K562 (cell line): Measurements from ENCODE around the gene CHAT. TPM values are rescaled to one million over a fixed set of nuclear protein-coding genes. Genes with fewer than 3 reads are reported as not detected.

Experiments used
- ATAC-seq: fragments of 200-7000 bp; cut with Tn5 transposase; 3 replicates; pipeline ENCODE4 v1.9.1; 2020; ENCODE audit warnings: moderate library complexity
- BruUV-seq: library from RNA; stranded (reverse); fragments of 400-500 nt; replicated peaks from 2 replicates; lab custom pipeline; 2021; lab: Mats Ljungman, UMichigan
- CTCF ChIA-PET: fragments of 300-600 bp; formaldehyde crosslinking; extraction: SDS; loops from one replicate; lab custom pipeline; 2021; ENCODE audit warnings: low intra/inter-chr PET ratio; lab: Yijun Ruan, JAX
- POLR2A ChIA-PET: fragments of 300-600, 350-650 bp; sonication (Branson Sonifier 250); formaldehyde crosslinking; extraction: SDS; loops from one replicate; lab custom pipeline; 2021; ENCODE audit warnings: antibody characterized with exemption, inconsistent platforms; lab: Yijun Ruan, JAX
- DNase-seq, 4 experiments: peaks; one replicate each; pipeline versions ENCODE4 v3.0.0 to v3.0.0-alpha.2; 2011 to 2018; ENCODE audit warnings: low spot score in 3 of 4, mixed read lengths in 3 of 4; ENCODE audit errors: extremely low read depth in 1 of 4
- FAIRE-seq: peaks from 2 replicates; lab custom pipeline; 2011; peaks lifted over from hg19 to GRCh38; lab: Jason Lieb, UNC
- H2AFZ ChIP-seq: 2 replicates; pipeline ENCODE4 v1.6.0; 2011; ENCODE audit warnings: low read depth, low read length, control low read depth, inconsistent platforms
- H3K27ac ChIP-seq: fragments of 200-600 bp; 3 replicates; pipeline ENCODE4 v1.8.0; 2011; ENCODE audit warnings: low read depth, mild to moderate bottlenecking, control low read depth, inconsistent platforms, low read length, moderate library complexity, mixed read lengths; ENCODE audit errors: extremely low read depth
- H3K27me3 ChIP-seq, 2 experiments: fragments of 300-600 bp in 1 of 2; 2 replicates in 1 of 2; 3 replicates in 1 of 2; pipeline versions ENCODE4 v1.6.0 to v1.8.0; 2011; ENCODE audit warnings: inconsistent platforms in 2 of 2, low read length in 2 of 2, mild to moderate bottlenecking in 1 of 2, mixed read lengths in 1 of 2, moderate library complexity in 1 of 2; ENCODE audit not compliant: control insufficient read depth in 2 of 2, insufficient read depth in 2 of 2
- H3K36me3 ChIP-seq: fragments of 300-600 bp; 3 replicates; pipeline ENCODE4 v1.8.0; 2011; ENCODE audit warnings: mild to moderate bottlenecking, low read length, inconsistent platforms; ENCODE audit not compliant: control insufficient read depth, insufficient read depth
- H3K4me1 ChIP-seq, 2 experiments: fragments of 200-600 bp in 1 of 2; replicated peaks in 1 of 2; 2 replicates in 1 of 2; 3 replicates in 1 of 2; pipeline versions ENCODE4 v1.5.1 to v1.8.0; 2011; ENCODE audit warnings: inconsistent platforms in 2 of 2, low read length in 2 of 2, mild to moderate bottlenecking in 1 of 2, mixed read lengths in 1 of 2, moderate library complexity in 1 of 2; ENCODE audit not compliant: control insufficient read depth in 2 of 2, insufficient read depth in 2 of 2
- H3K4me2 ChIP-seq: 2 replicates; pipeline ENCODE4 v1.6.1; 2011; ENCODE audit warnings: low read length, control low read depth, inconsistent platforms, mixed read lengths; ENCODE audit not compliant: insufficient read depth
- H3K4me3 ChIP-seq: fragments of 200-600 bp; sonication (generic), shearing (Covaris generic); 2 replicates; pipeline ENCODE4 v1.5.1; 2016; ENCODE audit warnings: control low read depth, inconsistent platforms
- H3K79me2 ChIP-seq: fragments of 200-600 bp; 3 replicates; pipeline ENCODE4 v1.8.0; 2011; ENCODE audit warnings: low read length, inconsistent platforms; ENCODE audit not compliant: control insufficient read depth, insufficient read depth
- H3K9ac ChIP-seq, 2 experiments: 2 replicates each; pipeline versions ENCODE4 v1.6.0 to v1.6.1; 2011; ENCODE audit warnings: low read depth in 2 of 2, low read length in 2 of 2, control low read depth in 1 of 2, inconsistent platforms in 1 of 2, mild to moderate bottlenecking in 1 of 2, mixed read lengths in 1 of 2; ENCODE audit not compliant: insufficient read depth in 1 of 2
- H3K9me1 ChIP-seq: one replicate; pipeline ENCODE4 v1.6.0; 2011; ENCODE audit warnings: inconsistent platforms, mild to moderate bottlenecking, low read length, moderate library complexity; ENCODE audit not compliant: control insufficient read depth, insufficient read depth
- H3K9me3 ChIP-seq: replicated peaks from 2 replicates; pipeline ENCODE4 v1.5.1; 2011; ENCODE audit warnings: low read depth, low read length, inconsistent platforms; ENCODE audit not compliant: control insufficient read depth, insufficient read depth
- H4K20me1 ChIP-seq: replicated peaks from 2 replicates; pipeline ENCODE4 v1.6.1; 2011; ENCODE audit warnings: low read length, inconsistent platforms, mixed read lengths; ENCODE audit not compliant: control insufficient read depth, insufficient read depth
- BMI1 ChIP-seq: fragments of 150-350 bp; IDR thresholded peaks from 2 replicates; pipeline ENCODE4 v1.6.1; 2014; ENCODE audit warnings: low read length
- CAMTA2 ChIP-seq: fragments of 250-450 bp; sonication (Bioruptor Pico); conservative IDR thresholded peaks from 2 replicates; pipeline ENCODE4 v1.5.1; 2022
- DACH1 ChIP-seq: fragments of 450-650 bp; IDR thresholded peaks from 2 replicates; pipeline ENCODE4 v1.6.1; 2018; ENCODE audit not compliant: partially characterized antibody
- HNRNPLL ChIP-seq: fragments of 200-400 bp; formaldehyde crosslinking; IDR thresholded peaks from 2 replicates; pipeline ENCODE4 v1.6.1; 2017; ENCODE audit warnings: low read length, low read depth, mild to moderate bottlenecking; ENCODE audit not compliant: poor library complexity, severe bottlenecking
- IFI16 ChIP-seq: fragments of 250-450 bp; sonication (Bioruptor Pico); IDR thresholded peaks from 2 replicates; pipeline ENCODE4 v2.1.2; 2022; ENCODE audit warnings: mild to moderate bottlenecking, inconsistent platforms
- KDM2B ChIP-seq: fragments of 250-450 bp; sonication (Bioruptor Pico); IDR thresholded peaks from 2 replicates; pipeline ENCODE4 v1.8.0; 2021; ENCODE audit warnings: mild to moderate bottlenecking, moderate library complexity
- PML ChIP-seq: IDR thresholded peaks from 2 replicates; pipeline ENCODE4 v1.6.1; 2012; ENCODE audit warnings: low read length, inconsistent platforms
- YBX1 ChIP-seq: fragments of 450-650 bp; IDR thresholded peaks from 2 replicates; pipeline ENCODE4 v1.7.1; 2016; ENCODE audit warnings: mild to moderate bottlenecking
- ZNF197 ChIP-seq: fragments of 200-800 bp; sonication (Bioruptor generic); IDR thresholded peaks from 2 replicates; pipeline ENCODE4 v1.6.1; 2016; ENCODE audit warnings: low read depth, missing genetic modification characterization, missing compliant biosample characterization
- ZNF354B ChIP-seq: fragments of 250-450 bp; sonication (Bioruptor Pico); IDR thresholded peaks from 2 replicates; pipeline ENCODE4 v1.4.0; 2020
- ZNF644 ChIP-seq: fragments of 200-800 bp; sonication (Bioruptor generic); IDR thresholded peaks from 2 replicates; pipeline ENCODE4 v1.6.1; 2016; ENCODE audit warnings: low read depth, missing genetic modification characterization, missing compliant biosample characterization
- ZNF668 ChIP-seq: fragments of 250-450 bp; sonication (Bioruptor Pico); IDR thresholded peaks from 2 replicates; pipeline ENCODE4 v1.8.0; 2022; ENCODE audit warnings: mild to moderate bottlenecking, inconsistent platforms
- WGBS: fragments of 100-300 bp; shearing (Covaris generic); methylation state at CpG from one replicate; pipeline ENCODE4 v1.1.6; 2016; ENCODE audit warnings: low coverage, mixed read lengths; ENCODE audit not compliant: insufficient coverage; ENCODE audit errors: missing lambda C conversion rate; 5-methylcytosine and 5-hydroxymethylcytosine counted together
- in situ Hi-C: fragments of 300-500 bp; cut with MboI; formaldehyde crosslinking; loops from 4 replicates; pipeline ENCODE4 v1.15.0; 2018; ENCODE audit warnings: inconsistent platforms, mixed read lengths
- intact Hi-C: fragments of 100-400 bp; cut with micrococcal nuclease; formaldehyde crosslinking; loops from 2 replicates; pipeline ENCODE4 v1.14.2; 2022
- polyA plus RNA-seq, 8 experiments: library from polyadenylated mRNA; depleted of rRNA in 4 of 8; stranded (reverse) in 5 of 8; unstranded in 3 of 8; fragments of >200 nt; fragmentation: Nextera tagmentation in 2 of 8; fragmentation: Illumina TruSeq in 1 of 8; extraction: Ambion mirVana in 2 of 8; extraction: Trizol in 1 of 8; gene quantifications; 2 replicates each; pipeline versions ENCODE4 v1.2.1 to v1.2.3, GENCODE V29; 2011 to 2014; ENCODE audit warnings: inconsistent platforms in 1 of 8, missing spikeins in 1 of 8
- total RNA-seq, 7 experiments: library from RNA; depleted of rRNA in 6 of 7; stranded (reverse); fragments of >200 nt in 6 of 7; fragmentation: Illumina TruSeq in 2 of 7; extraction: Trizol in 2 of 7; gene quantifications; 2 replicates each; pipeline versions ENCODE4 v1.2.1 to v1.2.3, GENCODE V29; 2011 to 2021; ENCODE audit warnings: low replicate concordance in 1 of 7
- TF ChIP-seq, protein P1 (sequence below): sonication (generic); formaldehyde crosslinking; IDR thresholded peaks from 2 replicates; pipeline ENCODE4 v1.8.0; 2022; ENCODE audit warnings: missing genetic modification reagents, mild to moderate bottlenecking, moderate library complexity, borderline replicate concordance
- TF ChIP-seq, protein P2 (sequence below): sonication (generic); formaldehyde crosslinking; IDR thresholded peaks from 2 replicates; pipeline ENCODE4 v1.8.0; 2023; ENCODE audit warnings: missing genetic modification reagents, mild to moderate bottlenecking, borderline replicate concordance

The CHAT gene
- total and polyA plus RNA-seq, 9 of the 15 experiments (the other 6 are each of a cell fraction or from before 2014, with no cell fraction given), result not detected

DNA sequence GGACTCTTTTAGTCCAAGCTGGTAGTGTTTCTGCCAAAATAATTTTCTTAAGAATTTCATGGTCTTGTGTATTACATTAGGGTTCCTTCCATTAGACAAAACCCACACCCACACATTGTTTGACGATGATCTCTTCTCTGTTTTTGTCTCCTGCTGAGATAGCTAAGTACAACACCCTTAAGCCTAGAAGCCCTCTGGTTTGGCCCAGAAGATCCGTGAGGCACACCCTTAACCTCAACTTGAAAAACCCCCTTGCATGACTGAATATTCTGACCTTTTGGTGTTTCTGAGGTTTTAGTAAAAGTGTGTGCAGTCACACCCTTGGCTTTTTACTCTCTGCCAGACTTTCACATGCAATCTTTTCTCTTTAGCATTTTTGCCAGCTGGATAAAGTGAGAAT lies 45.6 kb upstream of the CHAT start (continued):
- TF ChIP-seq, protein P1, sequence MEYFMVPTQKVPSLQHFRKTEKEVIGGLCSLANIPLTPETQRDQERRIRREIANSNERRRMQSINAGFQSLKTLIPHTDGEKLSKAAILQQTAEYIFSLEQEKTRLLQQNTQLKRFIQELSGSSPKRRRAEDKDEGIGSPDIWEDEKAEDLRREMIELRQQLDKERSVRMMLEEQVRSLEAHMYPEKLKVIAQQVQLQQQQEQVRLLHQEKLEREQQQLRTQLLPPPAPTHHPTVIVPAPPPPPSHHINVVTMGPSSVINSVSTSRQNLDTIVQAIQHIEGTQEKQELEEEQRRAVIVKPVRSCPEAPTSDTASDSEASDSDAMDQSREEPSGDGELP (CRISPR knock-in tag), result no peak
- no peak for TF ChIP-seq ZNF354B (CRISPR knock-in tag)
- TF ChIP-seq CAMTA2 (CRISPR knock-in tag), result no peak
- TF ChIP-seq DACH1, result no peak
- no peak for TF ChIP-seq PML

DNA sequence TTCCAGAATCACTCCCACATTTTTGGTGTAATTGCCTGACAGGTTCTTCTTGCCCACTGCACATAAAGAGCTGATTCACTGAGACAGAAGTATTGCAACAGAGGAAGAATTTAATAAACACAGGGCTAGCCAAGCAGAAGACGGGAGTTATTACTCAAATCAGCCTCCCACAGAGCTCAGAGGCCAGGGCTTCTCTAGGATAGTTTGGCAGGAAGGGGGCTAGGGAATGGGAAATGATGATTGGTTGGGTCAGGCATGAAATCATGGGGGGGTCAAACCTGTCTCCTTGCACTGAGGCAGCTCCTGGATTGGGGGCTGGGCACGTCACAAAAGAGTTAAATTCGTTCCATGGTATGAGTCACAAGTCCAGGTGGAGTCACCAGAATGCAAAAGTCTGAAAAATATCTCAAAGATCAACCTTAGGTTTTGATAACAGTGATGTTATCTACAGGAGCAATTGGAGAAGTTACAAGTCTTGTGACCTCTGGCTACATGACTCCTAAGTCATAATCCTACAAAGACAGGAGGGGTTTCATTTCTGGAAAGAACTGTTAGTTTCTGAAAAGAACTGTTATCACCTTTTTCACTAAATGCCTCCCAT lies 44.7 kb upstream of the CHAT start:
- H3K79me2 ChIP-seq, result no peaks in the 10 kb centered on the region
- no peaks in the 10 kb centered on the region for H4K20me1 ChIP-seq
- no peak for DNase-seq
- H3K9ac ChIP-seq, result no peak overlapping the region
- H2AFZ ChIP-seq, result no peak overlapping the region
- ATAC-seq, result no peak
- intact Hi-C loops (no loop called here), in situ Hi-C loops (no loop called here)
- FAIRE-seq, result no peak
- H3K4me2 ChIP-seq, result no peak overlapping the region
- no peaks in the 10 kb centered on the region for H3K9me3 ChIP-seq
- no peak overlapping the region for H3K4me3 ChIP-seq
- WGBS, result 4% methylated on average over 3 of the region's 3 CpGs
- H3K27ac ChIP-seq, result no peak overlapping the region
- BruUV-seq, result no TSS peak
- ChIA-PET POLR2A (interaction anchor here (0.6 kb wide), 1 partner anchor 9 kb away, joined by 3 read pairs; no protein-coding TSS in a partner anchor), CTCF (no interaction called here)
- no peaks in the 10 kb centered on the region for H3K9me1 ChIP-seq
- peaks cover 6 to 20% of the 10 kb centered on the region in 2 experiments; a peak in 2 of 5 replicates for H3K27me3 ChIP-seq
- TF ChIP-seq ZNF197 (no peak), BMI1 (no peak), HNRNPLL (no peak), ZNF668 (CRISPR knock-in tag) (no peak), ZNF644 (tag) (no peak), KDM2B (no peak), IFI16 (CRISPR knock-in tag) (no peak), YBX1 (no peak)
- TF ChIP-seq, protein P2, sequence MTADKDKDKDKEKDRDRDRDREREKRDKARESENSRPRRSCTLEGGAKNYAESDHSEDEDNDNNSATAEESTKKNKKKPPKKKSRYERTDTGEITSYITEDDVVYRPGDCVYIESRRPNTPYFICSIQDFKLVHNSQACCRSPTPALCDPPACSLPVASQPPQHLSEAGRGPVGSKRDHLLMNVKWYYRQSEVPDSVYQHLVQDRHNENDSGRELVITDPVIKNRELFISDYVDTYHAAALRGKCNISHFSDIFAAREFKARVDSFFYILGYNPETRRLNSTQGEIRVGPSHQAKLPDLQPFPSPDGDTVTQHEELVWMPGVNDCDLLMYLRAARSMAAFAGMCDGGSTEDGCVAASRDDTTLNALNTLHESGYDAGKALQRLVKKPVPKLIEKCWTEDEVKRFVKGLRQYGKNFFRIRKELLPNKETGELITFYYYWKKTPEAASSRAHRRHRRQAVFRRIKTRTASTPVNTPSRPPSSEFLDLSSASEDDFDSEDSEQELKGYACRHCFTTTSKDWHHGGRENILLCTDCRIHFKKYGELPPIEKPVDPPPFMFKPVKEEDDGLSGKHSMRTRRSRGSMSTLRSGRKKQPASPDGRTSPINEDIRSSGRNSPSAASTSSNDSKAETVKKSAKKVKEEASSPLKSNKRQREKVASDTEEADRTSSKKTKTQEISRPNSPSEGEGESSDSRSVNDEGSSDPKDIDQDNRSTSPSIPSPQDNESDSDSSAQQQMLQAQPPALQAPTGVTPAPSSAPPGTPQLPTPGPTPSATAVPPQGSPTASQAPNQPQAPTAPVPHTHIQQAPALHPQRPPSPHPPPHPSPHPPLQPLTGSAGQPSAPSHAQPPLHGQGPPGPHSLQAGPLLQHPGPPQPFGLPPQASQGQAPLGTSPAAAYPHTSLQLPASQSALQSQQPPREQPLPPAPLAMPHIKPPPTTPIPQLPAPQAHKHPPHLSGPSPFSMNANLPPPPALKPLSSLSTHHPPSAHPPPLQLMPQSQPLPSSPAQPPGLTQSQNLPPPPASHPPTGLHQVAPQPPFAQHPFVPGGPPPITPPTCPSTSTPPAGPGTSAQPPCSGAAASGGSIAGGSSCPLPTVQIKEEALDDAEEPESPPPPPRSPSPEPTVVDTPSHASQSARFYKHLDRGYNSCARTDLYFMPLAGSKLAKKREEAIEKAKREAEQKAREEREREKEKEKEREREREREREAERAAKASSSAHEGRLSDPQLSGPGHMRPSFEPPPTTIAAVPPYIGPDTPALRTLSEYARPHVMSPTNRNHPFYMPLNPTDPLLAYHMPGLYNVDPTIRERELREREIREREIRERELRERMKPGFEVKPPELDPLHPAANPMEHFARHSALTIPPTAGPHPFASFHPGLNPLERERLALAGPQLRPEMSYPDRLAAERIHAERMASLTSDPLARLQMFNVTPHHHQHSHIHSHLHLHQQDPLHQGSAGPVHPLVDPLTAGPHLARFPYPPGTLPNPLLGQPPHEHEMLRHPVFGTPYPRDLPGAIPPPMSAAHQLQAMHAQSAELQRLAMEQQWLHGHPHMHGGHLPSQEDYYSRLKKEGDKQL (CRISPR knock-in tag), result no peak
- H3K4me1 ChIP-seq, result peaks cover 0 to 4% of the 10 kb centered on the region in 2 experiments; a peak in 3 of 5 replicates
- no peaks in the 10 kb centered on the region for H3K36me3 ChIP-seq
